ENCODE measurements around the gene CDC23.
"Not testable (repeated sequence)": the region's sequence is repeated elsewhere in the genome, so short reads cannot be mapped to it uniquely, and the experiment has no call there.

CDC23 gene

DNA sequence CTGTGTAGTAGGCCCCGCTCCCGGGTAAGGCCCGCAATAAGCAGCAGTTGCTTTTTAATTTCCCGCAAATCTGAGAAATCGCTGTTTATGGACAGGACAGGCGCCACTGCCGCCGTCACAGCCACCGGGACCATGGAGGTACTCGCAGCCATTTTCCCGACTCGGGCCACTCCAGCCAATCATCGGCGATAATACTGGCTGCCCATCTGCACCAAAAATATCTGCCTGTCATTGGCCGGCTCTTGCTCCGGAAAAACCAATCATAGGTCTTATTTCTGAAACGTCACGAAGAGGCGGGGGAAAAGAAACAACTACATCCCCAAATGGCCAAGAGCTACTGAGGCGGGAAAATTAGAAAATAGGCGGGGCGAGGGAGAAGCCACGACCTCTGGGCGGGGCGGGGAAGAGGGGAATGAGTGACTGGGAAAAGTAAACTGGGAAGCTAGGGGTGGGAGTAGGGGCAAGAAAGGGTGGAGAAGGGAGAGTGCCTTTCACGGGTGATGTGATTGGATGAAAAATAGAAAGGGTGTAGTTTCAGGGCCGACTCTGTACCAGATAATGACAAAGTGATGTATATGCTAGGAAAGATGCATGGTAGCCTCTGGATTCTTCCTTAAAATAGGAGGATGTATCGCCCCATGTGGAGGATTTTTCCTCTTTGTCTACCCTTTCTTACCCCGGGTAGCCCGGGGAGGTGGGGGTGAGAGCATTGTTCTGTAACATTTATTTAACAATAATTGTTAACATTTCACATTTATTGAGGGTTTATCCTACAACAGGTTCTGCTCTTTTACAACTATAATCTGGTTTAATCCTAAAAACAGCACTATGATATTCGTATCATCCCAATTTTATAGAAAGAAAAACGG, at the start of gene CDC23:
TSS of gene CDC23 (minus strand) at position 163 of the 869 bp plus-strand sequence. CDS start at position 152, 11 bp downstream.
- peak; percentile 35 to 93 (median 86) for DNase-seq

GRCh38 chr5:138258704-138259292, 45.7 kb upstream of the CDC23 start:
- no peak for DNase-seq

- DNase-seq = no peak
These were observed 44.5 kb upstream of the CDC23 start for GRCh38 chr5:138257583-138257982.

DNA sequence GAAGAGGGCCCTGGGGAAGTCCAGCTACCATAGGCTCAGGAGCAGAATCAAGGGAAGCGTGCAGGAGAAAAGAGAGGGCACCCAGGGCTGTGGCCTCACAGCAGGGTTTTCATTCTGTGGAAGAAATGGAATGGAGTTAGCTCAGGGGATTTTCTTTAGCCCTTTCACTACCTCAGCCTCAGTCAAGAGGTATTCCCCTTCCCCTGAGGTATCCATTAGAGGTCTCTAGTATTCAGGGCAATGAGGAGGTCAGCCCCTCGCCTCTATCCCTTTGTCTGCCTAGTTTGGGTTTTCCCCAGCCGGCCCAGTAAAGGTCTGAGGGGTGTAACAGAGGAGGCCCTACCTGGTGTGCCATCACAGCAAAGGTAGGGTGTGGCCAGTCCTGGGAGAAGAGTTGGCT, 39.8 kb upstream of the CDC23 start:
- no peak for DNase-seq

GRCh38 chr5:138247800-138248199, 34.7 kb upstream of the CDC23 start:
- DNase-seq = not testable (repeated sequence)

DNA sequence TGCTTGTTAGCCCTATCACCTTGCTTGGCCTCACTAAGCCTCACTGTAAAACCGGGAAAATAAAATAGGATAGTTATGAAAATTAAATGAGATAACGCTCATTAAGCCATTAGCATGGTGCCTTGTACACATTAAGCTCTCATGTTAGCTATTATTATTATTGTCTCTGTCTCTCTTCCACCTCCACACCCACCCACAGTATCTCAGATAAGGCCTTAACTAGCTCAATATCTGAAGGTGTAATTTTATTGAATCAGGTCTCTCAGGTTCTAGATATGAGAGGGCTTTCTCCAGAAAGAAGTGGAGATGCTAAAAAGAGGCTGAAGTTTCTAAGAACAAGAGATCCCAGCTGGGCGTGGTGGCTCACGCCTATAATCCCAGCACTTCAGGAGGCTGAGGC, 33.7 kb upstream of the CDC23 start:
- no peak for DNase-seq

DNA sequence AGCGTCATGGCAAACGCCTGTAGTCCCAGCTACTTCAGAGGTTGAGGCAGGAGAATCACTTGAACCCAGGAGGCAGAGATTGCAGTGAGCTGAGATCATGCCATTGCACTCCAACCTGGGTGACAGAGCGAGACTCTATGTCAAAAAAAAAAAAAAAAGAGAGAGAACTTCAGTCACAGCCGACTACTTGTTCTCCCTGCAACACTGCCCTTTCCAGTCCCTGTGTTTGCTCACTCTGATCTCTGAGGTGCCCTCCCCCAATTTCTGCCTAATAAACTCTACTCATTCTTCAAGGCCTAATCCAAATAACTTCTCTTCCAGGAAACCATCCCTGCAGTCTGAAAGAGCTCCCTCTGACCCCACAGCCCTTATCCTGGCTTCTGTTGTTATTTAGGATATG, 33.2 kb upstream of the CDC23 start:
- DNase-seq = no peak

DNA sequence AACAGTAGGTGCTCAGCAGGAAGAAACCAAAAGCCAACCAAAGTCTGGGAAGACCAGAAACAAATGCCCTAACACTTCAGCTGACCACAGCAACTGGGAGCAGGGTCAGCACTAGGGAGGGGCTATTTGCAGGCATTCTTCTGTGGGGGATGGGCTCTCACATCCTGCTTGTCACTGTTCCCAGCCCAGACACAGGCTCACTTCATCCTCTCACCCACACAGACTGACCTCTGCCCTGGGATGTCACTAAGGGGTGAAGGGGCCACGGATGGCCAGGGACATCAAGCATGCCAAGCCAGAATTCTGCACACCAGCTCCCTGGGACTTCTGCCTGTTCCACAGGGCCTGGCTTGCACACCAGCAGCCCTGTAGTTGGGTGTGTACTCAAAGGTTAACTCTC, 32.6 kb upstream of the CDC23 start:
- DNase-seq = no peak

DNA sequence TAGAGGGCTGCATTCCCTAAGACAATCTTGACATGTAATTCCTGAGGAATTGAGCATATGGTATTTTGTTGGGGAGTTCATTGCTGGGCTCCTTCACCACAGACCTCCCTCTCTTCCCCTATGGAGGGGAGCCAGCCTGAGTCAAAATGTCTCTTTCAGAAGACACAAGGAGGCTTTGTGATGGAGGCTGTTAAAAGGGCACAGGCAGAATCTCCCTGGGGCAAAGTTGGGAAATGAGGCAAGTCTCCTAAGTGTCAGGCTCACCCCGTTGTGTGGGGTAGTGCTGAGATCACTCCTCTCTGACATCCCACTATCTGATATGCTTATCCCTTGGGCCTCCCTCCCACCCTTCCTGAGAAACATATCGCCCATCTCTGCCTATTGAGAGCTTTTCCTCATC, 30.7 kb upstream of the CDC23 start:
- DNase-seq = peak in 1 of 14 donors; percentile 3

GRCh38 chr5:138241688-138242571, 28.8 kb upstream of the CDC23 start:
- DNase-seq = peak in 2 of 14 donors; percentile 26 to 61

- no peak for DNase-seq
These were observed 27.7 kb upstream of the CDC23 start for GRCh38 chr5:138240650-138241385.

DNA sequence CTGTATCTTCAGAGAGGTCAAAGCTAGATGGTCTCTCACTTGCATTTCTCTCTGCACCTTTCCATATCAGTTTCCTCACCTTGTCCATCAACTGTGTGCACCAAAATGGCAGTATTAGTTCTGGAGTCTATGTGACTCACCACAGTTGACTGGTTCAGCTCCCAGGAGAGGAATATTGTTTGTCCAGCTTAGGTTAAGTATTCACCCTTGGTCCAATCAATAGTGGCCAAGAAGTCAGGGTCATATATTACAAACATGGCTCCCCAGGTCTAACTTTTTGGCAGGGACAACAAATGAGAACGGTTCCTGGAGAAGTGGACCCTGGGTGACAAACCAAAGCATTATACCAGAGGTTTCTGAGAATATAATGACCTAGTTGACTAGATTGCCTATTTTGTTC, 24.9 kb upstream of the CDC23 start:
- DNase-seq = no peak

GRCh38 chr5:138234651-138235050, 21.5 kb upstream of the CDC23 start:
- no peak for DNase-seq

GRCh38 chr5:138233280-138233679, 20.2 kb upstream of the CDC23 start:
- DNase-seq = no peak

GRCh38 chr5:138230981-138231589, 18.0 kb upstream of the CDC23 start:
- DNase-seq = no peak

GRCh38 chr5:138230261-138230660, 17.1 kb upstream of the CDC23 start:
- DNase-seq = no peak

- DNase-seq = no peak
These were observed 16.3 kb upstream of the CDC23 start for GRCh38 chr5:138229387-138229786.

DNA sequence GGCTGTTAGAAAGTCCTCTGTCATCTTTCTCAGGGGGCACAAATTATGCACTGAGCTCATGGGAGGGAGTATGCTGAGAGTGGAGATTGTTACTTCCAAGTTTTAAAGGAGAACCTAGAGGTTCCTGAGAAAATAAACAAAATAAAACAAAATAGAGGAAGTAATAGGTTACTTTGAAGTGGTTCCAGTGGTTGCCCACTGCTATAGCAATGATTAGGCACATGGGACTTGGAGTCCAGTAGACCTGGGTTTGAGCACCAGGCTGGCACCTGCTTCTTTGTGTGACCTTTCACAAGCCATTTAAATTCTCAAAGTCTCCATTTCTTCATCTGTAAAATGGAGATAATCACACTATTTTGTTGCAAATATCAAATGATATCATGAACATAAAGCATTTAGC, 13.8 kb upstream of the CDC23 start:
- no peak for DNase-seq

DNA sequence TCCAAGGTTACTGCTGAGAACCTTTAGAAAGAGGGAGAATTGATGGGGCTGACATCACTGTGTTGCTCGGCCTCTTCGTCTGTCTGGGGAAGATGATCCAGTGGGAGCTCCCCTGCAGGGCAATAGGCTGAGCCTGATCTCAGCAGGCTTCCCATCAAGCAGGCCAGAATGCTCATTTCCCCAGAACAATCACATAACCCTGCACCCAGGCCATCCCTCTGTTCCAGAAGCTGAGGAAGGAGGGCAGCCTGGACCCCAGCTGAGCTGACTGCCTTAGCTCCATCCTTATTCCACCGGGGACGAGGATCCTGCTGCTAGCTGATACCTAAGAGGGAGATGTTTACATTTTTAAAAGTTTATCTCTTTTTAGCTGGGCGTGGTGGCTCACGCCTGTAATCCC, 11.6 kb upstream of the CDC23 start:
- DNase-seq = no peak

DNA sequence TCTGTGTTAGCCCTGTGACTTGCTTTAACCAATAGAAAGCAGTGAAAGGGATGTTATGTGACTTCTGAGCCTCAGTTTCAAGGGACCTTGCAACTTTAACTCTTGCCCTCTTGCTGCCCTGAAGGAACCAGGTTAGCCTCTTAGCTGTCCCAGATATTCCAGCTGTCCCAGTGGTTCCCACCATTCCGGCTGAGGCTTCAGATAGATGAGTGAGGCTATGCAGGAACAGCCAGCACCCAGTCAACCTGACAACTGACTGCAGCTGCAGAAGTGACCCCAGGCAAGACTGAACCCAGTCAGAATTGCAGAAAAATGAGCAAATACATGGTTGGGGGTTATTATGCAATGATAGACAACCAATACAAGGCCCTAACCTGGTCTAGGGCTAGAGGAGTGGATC, 10.4 kb upstream of the CDC23 start:
- DNase-seq = no peak

DNA sequence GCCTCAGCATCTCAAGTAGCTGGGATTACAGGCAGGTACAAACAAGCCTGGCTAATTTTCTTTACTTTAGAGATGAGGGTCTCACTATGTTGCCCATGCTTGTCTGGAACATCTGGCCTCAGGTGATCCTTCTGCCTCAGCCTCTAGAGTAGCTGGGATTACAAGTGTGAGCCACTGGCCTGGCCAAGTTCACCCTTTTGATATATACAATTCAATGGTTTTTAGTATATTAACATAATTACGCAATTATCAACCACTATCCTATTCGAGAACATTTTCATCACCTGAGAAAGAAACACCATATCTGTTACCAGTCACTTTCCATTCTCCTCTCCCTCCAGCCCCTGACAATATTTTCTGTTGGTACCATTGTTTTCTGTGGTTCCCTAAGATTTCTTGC, 3.7 kb upstream of the CDC23 start:
- DNase-seq = no peak

DNA sequence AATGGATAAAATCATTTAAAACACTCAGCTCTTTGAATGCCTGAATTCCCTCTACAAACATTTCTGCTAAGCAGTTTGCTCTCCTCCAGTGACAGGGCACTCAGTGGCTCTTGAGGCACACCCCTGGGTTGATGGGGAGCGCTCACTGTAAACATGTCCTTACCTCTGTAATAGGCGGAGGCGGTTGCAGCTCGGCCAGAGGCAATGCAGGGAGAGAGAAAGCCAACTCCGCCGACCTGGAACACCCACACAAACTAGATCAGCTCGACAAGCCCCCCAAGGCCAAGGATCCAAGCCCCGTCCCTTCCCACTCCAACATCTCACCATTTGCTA, 329 bp downstream of the CDC23 start:
- DNase-seq = peak in 1 of 14 donors; percentile 22

Measured in C1 segment of cervical spinal cord (tissue), 14 donors.